CD4-positive, alpha-beta T cell treated with Interleukin-15 for 4 hours (primary cell): Measurements from ENCODE around the gene FKBP5.
"Not testable (repeated sequence)": the region's sequence is repeated elsewhere in the genome, so short reads cannot be mapped to it uniquely, and the experiment has no call there.

Experiments
- DNase-seq: peaks from one replicate; pipeline ENCODE4 v3.0.0-alpha.2; 2020; ENCODE audit warnings: low spot score

The FKBP5 gene

DNA sequence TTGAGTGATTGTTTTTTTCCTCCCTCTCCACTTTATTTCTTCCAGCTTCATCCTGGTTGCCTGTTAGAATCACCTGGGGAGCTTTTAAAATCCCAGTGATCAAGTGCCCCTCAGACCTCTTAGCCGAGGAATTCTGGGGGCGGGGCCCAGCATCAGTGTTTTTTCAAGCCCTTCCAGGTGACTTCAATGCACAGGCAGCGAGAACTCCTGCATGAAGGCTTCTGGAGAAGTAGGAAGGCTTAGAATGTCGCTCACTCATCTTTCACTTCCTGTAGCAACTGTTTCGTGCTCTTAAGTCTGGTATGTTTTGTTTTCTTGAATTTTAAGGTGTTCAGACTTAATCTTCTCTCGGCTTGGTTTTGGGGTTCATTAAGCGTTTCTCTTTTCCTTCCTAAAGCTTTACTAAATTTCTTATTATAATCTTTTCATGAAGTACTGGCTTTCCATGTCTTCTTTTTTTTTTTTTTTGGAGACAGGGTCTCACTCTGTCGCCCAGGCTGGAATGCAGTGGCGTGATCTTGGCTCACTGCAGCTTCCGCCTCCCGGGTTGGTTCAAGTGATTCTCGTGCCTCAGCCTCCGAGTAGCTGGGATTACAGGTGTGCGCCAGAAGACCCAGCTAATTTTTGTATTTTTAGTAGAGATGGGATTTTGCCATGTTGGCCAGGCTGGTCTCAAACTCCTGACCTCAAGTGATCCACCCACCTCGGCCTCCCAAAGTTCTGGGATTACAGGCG, 145.1 kb downstream of the FKBP5 start:
- DNase-seq, result no peak

DNA sequence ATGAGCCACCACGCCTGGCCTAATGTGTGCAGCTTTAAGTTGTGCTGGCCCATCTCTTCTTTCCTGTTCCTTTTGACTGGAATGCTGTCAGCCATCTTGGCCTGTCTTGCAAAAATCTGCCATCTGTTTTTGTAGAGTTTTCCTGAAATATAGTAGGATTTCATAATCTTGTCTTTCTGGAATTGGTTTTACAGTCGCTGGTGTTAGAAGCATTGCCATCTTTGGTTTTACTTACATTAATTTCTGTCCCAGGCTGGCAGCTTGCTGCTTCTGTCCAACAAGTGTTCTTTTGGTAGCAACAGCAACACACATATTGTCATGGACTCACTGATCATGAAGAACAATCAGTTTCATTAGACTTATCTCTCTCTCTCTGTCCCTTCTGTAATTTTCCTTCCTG, 146.9 kb downstream of the FKBP5 start:
- DNase-seq, result no peak

DNA sequence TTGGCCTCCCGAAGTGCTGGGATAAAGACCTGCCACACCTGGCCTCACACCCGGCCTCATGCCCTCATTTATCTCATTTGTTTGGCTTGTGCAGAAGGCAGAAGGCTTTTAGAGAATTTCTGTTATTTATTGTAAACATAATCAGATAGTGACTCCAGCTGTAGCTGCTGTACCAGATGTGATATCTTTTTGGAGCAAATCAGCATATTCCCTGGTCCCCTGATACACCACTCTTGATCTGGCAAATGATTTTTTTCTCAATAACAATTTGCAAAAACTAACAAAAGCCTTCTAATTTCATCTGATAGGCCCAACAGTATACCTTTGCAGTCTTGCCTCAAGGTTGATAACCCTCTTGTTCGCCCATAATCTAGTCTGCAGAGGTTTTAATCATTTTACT, 149.5 kb downstream of the FKBP5 start:
- no peak for DNase-seq

DNA sequence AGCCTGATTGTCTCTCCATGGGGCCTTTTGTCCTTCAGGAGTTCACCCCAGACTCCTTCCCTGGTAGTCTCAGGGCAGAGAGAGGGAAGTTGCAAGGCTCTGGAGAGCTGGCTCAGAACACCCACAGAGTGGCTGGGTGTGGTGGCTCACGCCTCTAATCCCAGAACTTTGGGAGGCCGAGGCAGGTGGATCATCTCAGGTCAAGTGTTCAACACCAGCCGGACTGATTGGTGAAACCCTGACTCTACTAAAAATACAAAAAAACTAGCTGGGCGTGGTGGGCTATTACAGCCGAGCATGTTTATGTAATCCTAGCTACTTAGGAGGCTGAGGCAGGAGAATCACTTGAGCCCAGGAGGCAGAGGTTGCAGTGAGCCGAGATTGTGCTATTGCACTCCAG, 152.9 kb downstream of the FKBP5 start:
- DNase-seq, result not testable (repeated sequence)

DNA sequence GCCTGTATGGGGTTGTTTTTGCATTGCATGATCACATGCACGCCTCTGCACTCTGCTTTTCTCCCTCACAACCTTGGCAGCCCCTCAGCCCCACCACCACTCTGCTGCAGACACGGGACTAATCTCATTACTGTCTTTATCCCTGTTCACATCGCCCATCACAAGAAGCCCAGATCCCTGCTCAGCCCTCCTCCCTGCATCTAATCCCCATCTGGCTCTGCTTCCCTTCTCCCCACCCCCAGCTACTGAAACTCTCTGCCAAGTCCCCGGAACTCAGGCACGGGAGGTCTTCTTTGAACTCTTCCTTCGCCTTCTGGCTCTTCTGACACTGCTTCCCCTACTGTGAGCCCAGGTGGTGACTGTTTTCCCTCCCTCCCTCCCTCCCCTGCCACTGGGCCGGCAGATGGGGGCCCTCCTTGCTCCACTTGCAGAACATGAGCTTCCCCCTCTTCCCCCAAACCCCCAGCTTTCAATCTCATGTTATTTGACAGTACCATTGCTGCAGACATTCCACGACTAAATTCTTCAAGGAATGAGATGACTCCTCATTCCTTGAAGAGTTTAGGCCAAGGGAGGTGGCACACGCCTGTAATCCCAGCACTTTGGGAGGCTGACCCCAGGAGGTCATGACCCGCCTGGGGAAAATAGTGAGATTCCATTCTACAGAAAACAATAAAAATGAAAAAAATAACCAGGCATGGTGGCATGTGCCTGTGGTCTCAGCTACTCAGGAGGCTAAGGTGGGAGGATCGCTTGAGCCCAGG, 154.1 kb downstream of the FKBP5 start:
- no peak for DNase-seq

DNA sequence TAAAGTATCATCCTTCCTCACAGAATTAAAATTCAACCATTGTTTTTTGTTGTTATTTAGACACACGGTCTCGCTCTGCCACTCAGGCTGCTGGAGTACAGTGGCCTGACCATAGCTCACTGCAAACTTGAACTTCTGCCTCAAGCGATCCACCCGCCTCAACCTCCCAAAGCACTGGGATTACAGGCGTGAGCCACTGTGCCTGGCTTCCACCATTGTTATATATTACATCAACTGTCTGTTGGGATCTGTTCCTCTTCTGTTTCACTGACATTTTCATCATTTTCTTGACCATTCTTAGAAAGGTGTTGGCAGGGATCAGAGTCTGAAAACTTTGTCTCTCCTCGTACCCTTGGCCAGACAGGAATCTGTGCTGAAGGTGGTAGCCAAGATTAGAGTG, 154.7 kb downstream of the FKBP5 start:
- DNase-seq, result no peak

- no peak for DNase-seq
These were observed 156.6 kb downstream of the FKBP5 start for GRCh38 chr6:35532126-35532525.

DNA sequence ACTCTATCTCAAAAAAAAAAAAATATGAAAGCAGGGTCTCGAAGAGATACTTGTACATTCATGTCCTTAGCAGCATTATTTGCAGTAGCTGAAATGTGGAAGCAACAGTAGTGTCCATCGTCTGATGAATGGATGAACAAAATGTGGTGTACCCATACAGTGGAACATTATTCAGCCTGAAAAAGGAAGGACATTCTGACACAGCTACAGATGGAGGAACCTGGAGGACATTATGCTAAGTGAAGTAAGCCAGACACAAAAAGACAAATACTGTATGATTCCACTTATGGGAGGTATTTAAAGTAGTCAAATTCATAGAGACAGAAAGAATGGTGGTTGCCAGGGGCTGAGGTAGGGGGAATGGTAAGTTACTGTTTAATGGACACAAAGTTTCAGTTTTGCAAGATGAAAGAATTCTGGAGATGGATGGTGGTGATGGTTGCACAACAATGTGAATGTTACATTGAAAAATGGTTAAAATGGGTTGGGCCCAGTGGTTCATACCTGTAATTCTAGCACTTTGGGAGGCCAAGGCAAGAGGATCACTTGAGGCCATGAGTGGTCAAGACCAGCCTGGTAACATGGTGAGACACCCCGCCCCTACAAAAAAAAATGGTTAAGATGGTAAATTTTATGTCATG, 164.2 kb downstream of the FKBP5 start:
- no peak for DNase-seq
